HG03354 (cell line): ENCODE results near the gene FUOM.

ENCODE experiments used
- ATAC-seq: cut with Tn5 transposase; IDR thresholded peaks from one replicate; pipeline ENCODE4 v1.9.1; 2021; ENCODE audit warnings: mild to moderate bottlenecking; ENCODE audit not compliant: unreplicated experiment, poor library complexity, severe bottlenecking

FUOM gene

DNA sequence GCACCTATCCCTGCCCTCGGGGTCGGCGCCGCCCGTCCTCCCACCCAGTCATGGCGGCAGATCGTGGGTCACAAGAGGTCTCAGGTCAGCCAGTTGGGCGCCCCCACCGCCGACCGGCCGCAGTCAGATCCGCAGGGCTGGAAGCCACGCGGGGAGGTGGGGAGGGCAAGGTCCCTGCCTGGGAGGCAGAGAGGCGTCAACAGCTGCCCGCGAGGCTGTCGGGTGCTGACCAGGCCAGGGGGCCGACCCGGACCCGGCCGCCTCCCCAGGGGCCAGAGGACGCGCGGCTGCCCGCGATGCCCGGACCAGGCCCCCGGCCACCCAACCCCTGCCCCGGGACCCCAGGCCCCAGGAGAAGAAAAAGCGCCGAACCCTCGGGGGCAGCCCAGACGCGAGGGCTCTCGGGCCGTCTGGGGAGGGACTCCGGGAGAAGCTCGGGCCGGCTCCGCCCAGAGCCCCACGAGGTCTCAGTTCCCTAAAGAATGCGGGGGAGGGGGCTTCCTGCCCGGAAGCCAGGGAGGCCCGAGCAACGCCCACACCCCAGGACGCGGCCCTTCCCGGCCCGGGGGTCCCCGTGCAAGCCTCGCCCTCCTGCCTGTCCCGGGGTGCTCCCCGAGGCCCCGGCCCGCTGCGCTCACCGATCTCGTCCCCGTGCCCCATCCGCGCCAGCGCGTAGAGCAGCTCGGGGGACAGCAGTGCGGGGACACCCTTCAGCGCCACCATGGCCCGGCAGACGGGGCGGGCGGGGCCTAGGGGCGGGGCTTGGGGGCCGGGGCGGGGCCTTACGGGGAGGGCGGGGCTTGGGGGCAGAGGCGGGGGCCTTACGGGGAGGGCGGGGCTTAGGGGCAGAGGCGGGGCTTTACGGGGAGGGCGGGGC lies at the start of gene FUOM:
FUOM (minus strand) TSS at position 735 of the 877 bp plus-strand sequence; CDS start at position 723, 12 bp downstream.
- ATAC-seq = peak; percentile 75

GRCh38 chr10:133405844-133406527 lies 48.2 kb upstream of the FUOM start:
- ATAC-seq = peak; percentile 66

- no peak for ATAC-seq
Observed at GRCh38 chr10:133405272-133405671, 47.5 kb upstream of the FUOM start.

- ATAC-seq = no peak
Observed at GRCh38 chr10:133403784-133404183, 46.0 kb upstream of the FUOM start.

- ATAC-seq = no peak
Observed at GRCh38 chr10:133403359-133403758, 45.5 kb upstream of the FUOM start.

DNA sequence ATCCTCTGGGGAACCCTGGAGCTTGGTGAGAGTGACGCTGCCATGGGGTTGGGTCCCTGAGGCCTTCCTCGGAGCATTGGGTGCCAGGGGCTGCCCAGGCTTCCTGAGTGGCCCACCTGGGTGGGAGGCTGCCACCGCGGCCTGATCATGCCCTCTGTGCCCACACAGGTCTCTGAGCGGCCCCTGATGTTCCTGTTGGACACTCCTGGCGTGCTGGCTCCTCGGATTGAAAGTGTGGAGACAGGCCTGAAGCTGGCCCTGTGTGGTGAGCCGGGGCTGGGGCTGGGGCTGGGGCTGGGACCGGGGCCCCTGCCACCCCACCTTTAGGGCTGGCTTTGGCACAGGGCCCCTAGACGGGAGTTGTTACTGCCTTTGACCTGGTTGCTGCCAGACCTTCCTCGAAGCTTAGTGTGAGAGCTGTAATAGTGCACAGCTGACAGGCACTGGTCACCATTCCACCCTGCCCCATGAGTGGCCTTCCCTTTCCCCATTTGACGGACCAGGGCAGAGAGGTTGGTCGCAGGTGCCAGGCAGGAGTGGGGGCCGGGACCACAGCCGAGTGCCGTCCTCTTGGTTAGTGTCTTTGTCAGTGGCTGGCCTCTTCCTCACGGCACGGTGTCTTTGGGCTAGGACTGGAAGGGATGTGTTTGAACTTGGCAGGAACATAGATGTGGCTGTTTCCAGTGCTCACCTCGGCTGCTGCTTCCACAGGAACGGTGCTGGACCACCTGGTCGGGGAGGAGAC lies 44.3 kb upstream of the FUOM start:
- ATAC-seq = no peak

- no peak for ATAC-seq
Observed at GRCh38 chr10:133401500-133401899, 43.7 kb upstream of the FUOM start.

DNA sequence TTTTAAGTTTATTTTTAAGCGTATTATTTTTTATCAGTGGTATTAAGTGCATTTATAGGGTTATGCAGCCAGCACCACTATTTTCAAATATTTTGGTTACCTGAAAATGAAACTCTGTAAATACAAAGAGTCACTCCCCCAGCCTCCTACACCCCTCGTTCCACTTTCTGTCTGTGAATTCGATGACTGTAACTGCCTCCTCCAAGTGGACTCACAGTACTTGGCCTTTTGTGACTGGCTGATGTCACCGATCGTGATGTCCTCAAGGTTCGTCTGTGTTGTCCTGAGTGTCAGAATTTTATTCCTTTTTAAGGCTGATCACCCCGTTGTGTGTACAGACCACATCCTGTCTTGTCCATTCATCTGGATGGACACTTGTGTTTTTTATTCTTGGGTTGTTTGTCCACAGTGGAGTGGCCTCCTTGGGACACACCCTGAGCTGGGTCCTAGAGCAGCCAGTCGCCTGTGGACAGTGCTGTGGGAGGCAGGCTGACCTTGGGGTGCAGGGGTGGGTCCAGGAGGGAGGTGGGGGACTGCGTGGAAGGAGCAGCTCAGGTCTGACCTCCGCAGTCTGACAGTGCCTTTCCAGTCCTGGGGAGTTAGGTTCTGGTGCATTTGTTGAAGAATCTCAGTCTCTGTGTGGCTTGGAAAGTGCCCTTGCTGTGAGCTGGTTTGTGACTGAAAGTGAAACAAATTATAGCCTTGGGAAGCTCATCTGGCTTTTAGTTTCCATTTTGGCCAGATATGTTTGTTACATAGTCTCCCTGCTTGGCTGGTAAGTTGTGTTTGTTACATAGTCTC lies 43.0 kb upstream of the FUOM start:
- peak; percentile 77 for ATAC-seq

DNA sequence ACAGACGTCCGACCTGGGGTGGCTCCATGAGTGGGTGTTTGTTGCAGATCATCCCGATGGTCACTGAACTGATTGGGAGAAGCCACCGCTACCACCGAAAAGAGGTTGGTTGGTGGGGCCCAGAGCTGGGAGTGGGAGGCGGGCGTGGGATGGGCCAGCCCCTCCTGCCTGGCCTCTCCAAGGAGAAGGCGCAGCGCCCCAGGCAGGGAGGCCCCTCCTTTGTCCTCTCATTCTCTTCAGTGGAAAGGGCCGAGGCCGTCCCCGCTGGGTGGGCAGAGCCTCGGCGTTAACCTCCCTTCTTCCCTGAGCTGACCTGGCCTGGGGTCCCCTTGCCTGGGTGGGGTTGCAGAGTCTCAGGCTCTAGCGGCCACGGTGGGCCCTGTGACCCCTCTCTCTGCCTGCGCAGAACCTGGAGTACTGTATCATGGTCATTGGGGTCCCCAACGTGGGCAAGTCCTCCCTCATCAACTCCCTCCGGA lies 41.3 kb upstream of the FUOM start:
- no peak for ATAC-seq

DNA sequence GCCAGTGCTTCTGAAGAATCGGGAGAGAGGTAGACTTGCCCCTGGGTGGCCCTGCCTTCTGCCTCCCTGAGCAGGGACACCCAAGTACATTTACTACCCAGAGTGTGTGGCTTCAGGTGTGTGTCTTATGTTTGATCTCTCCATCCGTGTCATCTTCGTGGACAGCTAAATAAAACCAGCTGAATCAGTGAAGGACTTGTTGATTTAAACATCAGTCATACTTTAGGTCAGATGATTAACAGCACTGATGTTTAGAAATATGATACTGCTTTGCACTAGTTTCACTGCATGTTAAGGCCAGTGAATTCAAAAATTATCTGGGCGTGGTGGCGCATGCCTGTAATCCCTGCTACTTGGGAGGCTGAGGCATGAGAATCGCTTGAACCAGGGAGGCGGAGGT lies 40.1 kb upstream of the FUOM start:
- ATAC-seq = no peak

GRCh38 chr10:133396035-133396624 lies 38.3 kb upstream of the FUOM start:
- ATAC-seq = no peak

GRCh38 chr10:133394801-133395221 lies 37.0 kb upstream of the FUOM start:
- ATAC-seq = no peak

GRCh38 chr10:133394064-133394663 lies 36.3 kb upstream of the FUOM start, which contains the start of gene MTG1:
TSS of gene MTG1 (plus strand) at chr10:133394157. CDS start at chr10:133394221, 64 bp downstream.
- peak; percentile 70 for ATAC-seq

- ATAC-seq = no peak
Observed at GRCh38 chr10:133393401-133394063, 35.7 kb upstream of the FUOM start.

- no peak for ATAC-seq
Observed at GRCh38 chr10:133391761-133392518, 34.1 kb upstream of the FUOM start.

GRCh38 chr10:133391249-133391635 lies 33.4 kb upstream of the FUOM start:
- no peak for ATAC-seq

GRCh38 chr10:133390597-133391248 lies 32.9 kb upstream of the FUOM start:
- no peak for ATAC-seq
